GM23248 (cell line): ENCODE results near the gene PIAS1. TPM values are rescaled to one million over a fixed set of nuclear protein-coding genes. Genes with fewer than 3 reads are reported as not detected.

Source experiments
- DNase-seq: peaks from one replicate; pipeline ENCODE4 v3.0.0-alpha.2; 2015
- H2AFZ ChIP-seq: fragments of 200-600 bp; sonication (generic); 2 replicates; pipeline ENCODE4 v1.6.1; 2016; ENCODE audit warnings: antibody characterized with exemption
- H3F3A ChIP-seq: fragments of 200-600 bp; sonication (generic); 2 replicates; pipeline ENCODE4 v1.6.1; 2016; ENCODE audit warnings: mild to moderate bottlenecking, antibody characterized with exemption, mixed run types; ENCODE audit not compliant: insufficient read depth
- H3K27ac ChIP-seq: fragments of 200-600 bp; sonication (generic); 2 replicates; pipeline ENCODE4 v1.5.1; 2016; ENCODE audit warnings: mild to moderate bottlenecking
- H3K27me3 ChIP-seq: fragments of 200-600 bp; sonication (generic); replicated peaks from 2 replicates; pipeline ENCODE4 v1.6.1; 2016; ENCODE audit warnings: mild to moderate bottlenecking; ENCODE audit not compliant: insufficient read depth
- H3K36me3 ChIP-seq: fragments of 200-600 bp; sonication (generic); 2 replicates; pipeline ENCODE4 v1.6.1; 2016; ENCODE audit warnings: low read depth, mild to moderate bottlenecking
- H3K4me1 ChIP-seq: fragments of 200-600 bp; sonication (generic); 2 replicates; pipeline ENCODE4 v1.6.1; 2016; ENCODE audit warnings: mild to moderate bottlenecking; ENCODE audit not compliant: insufficient read depth
- H3K4me2 ChIP-seq: fragments of 200-600 bp; sonication (generic); one replicate; pipeline ENCODE4 v1.6.1; 2016; ENCODE audit warnings: mild to moderate bottlenecking; ENCODE audit not compliant: unreplicated experiment
- H3K4me3 ChIP-seq: fragments of 200-600 bp; sonication (generic); 2 replicates; pipeline ENCODE4 v1.5.1; 2016; ENCODE audit warnings: mild to moderate bottlenecking
- H3K79me2 ChIP-seq: fragments of 200-600 bp; sonication (generic); 2 replicates; pipeline ENCODE4 v1.6.1; 2016; ENCODE audit warnings: mild to moderate bottlenecking; ENCODE audit not compliant: insufficient read depth
- H3K9ac ChIP-seq: fragments of 200-600 bp; sonication (generic); 2 replicates; pipeline ENCODE4 v1.6.1; 2016; ENCODE audit warnings: mild to moderate bottlenecking
- H3K9me2 ChIP-seq: fragments of 200-600 bp; sonication (generic); 2 replicates; pipeline ENCODE4 v1.6.1; 2016; ENCODE audit warnings: mixed run types, mild to moderate bottlenecking, moderate library complexity; ENCODE audit not compliant: insufficient read depth
- H3K9me3 ChIP-seq: fragments of 200-600 bp; sonication (generic); one replicate; pipeline ENCODE4 v1.6.1; 2017; ENCODE audit warnings: low read depth
- H4K20me1 ChIP-seq: fragments of 200-600 bp; sonication (generic); 2 replicates; pipeline ENCODE4 v1.6.0; 2016; ENCODE audit not compliant: insufficient read depth
- EZH2 ChIP-seq: fragments of 200-600 bp; sonication (generic); IDR thresholded peaks from 2 replicates; pipeline ENCODE4 v1.6.1; 2018; ENCODE audit warnings: antibody characterized with exemption, mild to moderate bottlenecking; ENCODE audit not compliant: insufficient read depth, poor library complexity, severe bottlenecking
- EZH2phosphoT487 ChIP-seq: fragments of 200-600 bp; sonication (generic); IDR thresholded peaks from 2 replicates; pipeline ENCODE4 v1.6.1; 2018; ENCODE audit warnings: antibody characterized with exemption, moderate library complexity, mild to moderate bottlenecking, low read depth; ENCODE audit not compliant: insufficient read depth
- WGBS, 2 experiments: methylation state at CpG; one replicate each; pipeline ENCODE4 v1.1.6; 2015 to 2017; ENCODE audit warnings: low lambda C conversion rate in 2 of 2, low coverage in 1 of 2; ENCODE audit errors: missing lambda C conversion rate in 2 of 2; 5-methylcytosine and 5-hydroxymethylcytosine counted together
- in situ Hi-C: fragments of 300-500 bp; cut with MboI; formaldehyde crosslinking; loops from 2 replicates; pipeline ENCODE4 v1.15.0; 2020
- polyA plus RNA-seq: library from polyadenylated mRNA; unstranded; fragments of >200 nt; fragmentation: Nextera tagmentation; extraction: Ambion mirVana; gene quantifications from 2 replicates; pipeline ENCODE4 v1.2.1, GENCODE V29; 2016
- total RNA-seq: library from RNA; depleted of rRNA; stranded (reverse); fragments of >200 nt; shearing (Covaris generic); gene quantifications from 2 replicates; pipeline ENCODE4 v1.2.3, GENCODE V29; 2014

Gene PIAS1
- total and polyA plus RNA-seq, 2 experiments from 2014 or later = 14.8 to 34.4 TPM

GRCh38 chr15:68025835-68026424 lies 28.2 kb upstream of the PIAS1 start:
- Histone ChIP-seq H3K27me3 (peaks cover 4% of the 10 kb centered on the region; the same call in 1 of the 2 replicates), H3K9me2 (no peaks in the 10 kb centered on the region), H3K4me1 (no peaks in the 10 kb centered on the region), H2AFZ (no peak overlapping the region), H3K9ac (no peak overlapping the region), H4K20me1 (no peaks in the 10 kb centered on the region), H3K27ac (no peak overlapping the region), H3K9me3 (no peaks in the 10 kb centered on the region), H3F3A (no peaks in the 10 kb centered on the region), H3K4me3 (no peak overlapping the region), H3K79me2 (no peaks in the 10 kb centered on the region), H3K36me3 (no peaks in the 10 kb centered on the region), H3K4me2 (no peak overlapping the region)
- no peak for DNase-seq
- WGBS, 2 experiments = 65 to 72% methylated on average over 6 of the region's 6 CpGs
- TF ChIP-seq EZH2 = no peak
- TF ChIP-seq EZH2phosphoT487 = no peak
- in situ Hi-C loops = no loop called here

- DNase-seq = no peak
- no peak overlapping the region for H3K27ac ChIP-seq
- no peaks in the 10 kb centered on the region for H3K9me3 ChIP-seq
- no peaks in the 10 kb centered on the region for H3K36me3 ChIP-seq
- no peaks in the 10 kb centered on the region for H3K79me2 ChIP-seq
- H3K9me2 ChIP-seq = no peaks in the 10 kb centered on the region
- H3K4me3 ChIP-seq = no peak overlapping the region
- in situ Hi-C loops = no loop called here
- H3F3A ChIP-seq = no peaks in the 10 kb centered on the region
- no peak overlapping the region for H3K4me2 ChIP-seq
- H3K9ac ChIP-seq = no peak overlapping the region
- 43 to 45% methylated on average over 9 of the region's 9 CpGs for WGBS, 2 experiments
- no peaks in the 10 kb centered on the region for H3K4me1 ChIP-seq
- H3K27me3 ChIP-seq = peaks cover 10% of the 10 kb centered on the region; the same call in 1 of the 2 replicates
- no peaks in the 10 kb centered on the region for H4K20me1 ChIP-seq
- H2AFZ ChIP-seq = no peak overlapping the region
- TF ChIP-seq EZH2phosphoT487 (no peak), EZH2 (no peak)
Observed at GRCh38 chr15:68027388-68027787, 26.7 kb upstream of the PIAS1 start.

- no peak overlapping the region for H3K4me2 ChIP-seq
- no peaks in the 10 kb centered on the region for H3K79me2 ChIP-seq
- peak; percentile 9 for DNase-seq
- TF ChIP-seq EZH2 (no peak), EZH2phosphoT487 (no peak)
- in situ Hi-C loops = no loop called here
- no peaks in the 10 kb centered on the region for H3K4me1 ChIP-seq
- H3K27ac ChIP-seq = no peak overlapping the region
- H2AFZ ChIP-seq = no peak overlapping the region
- H4K20me1 ChIP-seq = no peaks in the 10 kb centered on the region
- H3K9ac ChIP-seq = no peak overlapping the region
- no peaks in the 10 kb centered on the region for H3F3A ChIP-seq
- no peak overlapping the region for H3K4me3 ChIP-seq
- H3K36me3 ChIP-seq = no peaks in the 10 kb centered on the region
- peaks cover 18% of the 10 kb centered on the region; the same call in 1 of the 2 replicates for H3K27me3 ChIP-seq
- 50 to 60% methylated on average over 7 of the region's 7 CpGs for WGBS, 2 experiments
- H3K9me3 ChIP-seq = no peaks in the 10 kb centered on the region
- no peaks in the 10 kb centered on the region for H3K9me2 ChIP-seq
Observed at GRCh38 chr15:68028137-68028887, 25.8 kb upstream of the PIAS1 start.

- Histone ChIP-seq H3K9ac (no peak overlapping the region), H2AFZ (no peak overlapping the region)
- in situ Hi-C loops = no loop called here
Observed at GRCh38 chr15:68028888-68029207, 25.3 kb upstream of the PIAS1 start.

More at GRCh38 chr15:68028888-68029207, 25.3 kb upstream of the PIAS1 start:
- no peaks in the 10 kb centered on the region for H3K36me3 ChIP-seq
- no peaks in the 10 kb centered on the region for H3K9me2 ChIP-seq
- H3F3A ChIP-seq = no peaks in the 10 kb centered on the region
- H3K9me3 ChIP-seq = no peaks in the 10 kb centered on the region
- H3K79me2 ChIP-seq = no peaks in the 10 kb centered on the region
- WGBS, 2 experiments = 79 to 86% methylated on average over 5 of the region's 5 CpGs
- no peaks in the 10 kb centered on the region for H3K4me1 ChIP-seq
- no peak overlapping the region for H3K4me3 ChIP-seq
- H3K27me3 ChIP-seq = peaks cover 18% of the 10 kb centered on the region; the same call in 1 of the 2 replicates
- H3K4me2 ChIP-seq = no peak overlapping the region
- DNase-seq = no peak
- H3K27ac ChIP-seq = no peak overlapping the region
- H4K20me1 ChIP-seq = no peaks in the 10 kb centered on the region
- TF ChIP-seq EZH2 (no peak), EZH2phosphoT487 (no peak)
